Measurements from ENCODE around the gene ASPSCR1.

The ASPSCR1 gene, protein sequence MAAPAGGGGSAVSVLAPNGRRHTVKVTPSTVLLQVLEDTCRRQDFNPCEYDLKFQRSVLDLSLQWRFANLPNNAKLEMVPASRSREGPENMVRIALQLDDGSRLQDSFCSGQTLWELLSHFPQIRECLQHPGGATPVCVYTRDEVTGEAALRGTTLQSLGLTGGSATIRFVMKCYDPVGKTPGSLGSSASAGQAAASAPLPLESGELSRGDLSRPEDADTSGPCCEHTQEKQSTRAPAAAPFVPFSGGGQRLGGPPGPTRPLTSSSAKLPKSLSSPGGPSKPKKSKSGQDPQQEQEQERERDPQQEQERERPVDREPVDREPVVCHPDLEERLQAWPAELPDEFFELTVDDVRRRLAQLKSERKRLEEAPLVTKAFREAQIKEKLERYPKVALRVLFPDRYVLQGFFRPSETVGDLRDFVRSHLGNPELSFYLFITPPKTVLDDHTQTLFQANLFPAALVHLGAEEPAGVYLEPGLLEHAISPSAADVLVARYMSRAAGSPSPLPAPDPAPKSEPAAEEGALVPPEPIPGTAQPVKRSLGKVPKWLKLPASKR

DNA sequence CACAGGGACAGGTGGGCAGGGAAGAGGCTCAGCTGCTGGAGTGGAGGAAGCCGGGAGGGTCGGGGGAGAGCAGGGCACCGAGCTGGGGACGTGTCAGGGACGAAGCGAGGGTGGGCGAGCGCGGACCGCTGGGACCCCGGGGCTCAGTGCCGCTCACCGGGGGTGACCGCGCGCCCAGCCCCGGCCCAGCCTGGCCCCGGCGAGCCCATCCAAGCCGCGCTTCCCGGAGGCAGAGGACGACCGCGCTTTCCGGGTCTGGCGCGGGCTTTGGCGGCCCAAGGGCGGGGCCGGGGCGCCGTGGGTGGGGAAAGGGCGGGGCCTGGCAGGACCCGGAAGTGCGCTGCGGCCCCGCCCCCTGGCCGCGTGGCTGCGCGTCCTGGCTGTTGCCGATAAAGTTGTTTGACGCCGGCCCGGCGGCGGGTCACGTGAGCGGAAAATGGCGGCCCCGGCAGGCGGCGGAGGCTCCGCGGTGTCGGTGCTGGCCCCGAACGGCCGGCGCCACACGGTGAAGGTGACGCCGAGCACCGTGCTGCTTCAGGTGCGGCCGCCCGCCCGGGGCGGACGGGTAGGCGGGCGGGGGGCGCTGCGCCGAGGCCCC is at the start of gene ASPSCR1:
Gene ASPSCR1 (plus strand): TSS at position 419 of the 598 bp plus-strand sequence. CDS start 18 bp downstream, at position 437.
- FAIRE-seq = no peak
- no peak for DNase-seq (ENCODE audit: insufficient read length, low spot score)
- TF ChIP-seq, protein P1, sequence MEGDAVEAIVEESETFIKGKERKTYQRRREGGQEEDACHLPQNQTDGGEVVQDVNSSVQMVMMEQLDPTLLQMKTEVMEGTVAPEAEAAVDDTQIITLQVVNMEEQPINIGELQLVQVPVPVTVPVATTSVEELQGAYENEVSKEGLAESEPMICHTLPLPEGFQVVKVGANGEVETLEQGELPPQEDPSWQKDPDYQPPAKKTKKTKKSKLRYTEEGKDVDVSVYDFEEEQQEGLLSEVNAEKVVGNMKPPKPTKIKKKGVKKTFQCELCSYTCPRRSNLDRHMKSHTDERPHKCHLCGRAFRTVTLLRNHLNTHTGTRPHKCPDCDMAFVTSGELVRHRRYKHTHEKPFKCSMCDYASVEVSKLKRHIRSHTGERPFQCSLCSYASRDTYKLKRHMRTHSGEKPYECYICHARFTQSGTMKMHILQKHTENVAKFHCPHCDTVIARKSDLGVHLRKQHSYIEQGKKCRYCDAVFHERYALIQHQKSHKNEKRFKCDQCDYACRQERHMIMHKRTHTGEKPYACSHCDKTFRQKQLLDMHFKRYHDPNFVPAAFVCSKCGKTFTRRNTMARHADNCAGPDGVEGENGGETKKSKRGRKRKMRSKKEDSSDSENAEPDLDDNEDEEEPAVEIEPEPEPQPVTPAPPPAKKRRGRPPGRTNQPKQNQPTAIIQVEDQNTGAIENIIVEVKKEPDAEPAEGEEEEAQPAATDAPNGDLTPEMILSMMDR (IDR thresholded peaks at IDR 0.05; ENCODE audit: insufficient read depth, missing control alignments) = no peak

DNA sequence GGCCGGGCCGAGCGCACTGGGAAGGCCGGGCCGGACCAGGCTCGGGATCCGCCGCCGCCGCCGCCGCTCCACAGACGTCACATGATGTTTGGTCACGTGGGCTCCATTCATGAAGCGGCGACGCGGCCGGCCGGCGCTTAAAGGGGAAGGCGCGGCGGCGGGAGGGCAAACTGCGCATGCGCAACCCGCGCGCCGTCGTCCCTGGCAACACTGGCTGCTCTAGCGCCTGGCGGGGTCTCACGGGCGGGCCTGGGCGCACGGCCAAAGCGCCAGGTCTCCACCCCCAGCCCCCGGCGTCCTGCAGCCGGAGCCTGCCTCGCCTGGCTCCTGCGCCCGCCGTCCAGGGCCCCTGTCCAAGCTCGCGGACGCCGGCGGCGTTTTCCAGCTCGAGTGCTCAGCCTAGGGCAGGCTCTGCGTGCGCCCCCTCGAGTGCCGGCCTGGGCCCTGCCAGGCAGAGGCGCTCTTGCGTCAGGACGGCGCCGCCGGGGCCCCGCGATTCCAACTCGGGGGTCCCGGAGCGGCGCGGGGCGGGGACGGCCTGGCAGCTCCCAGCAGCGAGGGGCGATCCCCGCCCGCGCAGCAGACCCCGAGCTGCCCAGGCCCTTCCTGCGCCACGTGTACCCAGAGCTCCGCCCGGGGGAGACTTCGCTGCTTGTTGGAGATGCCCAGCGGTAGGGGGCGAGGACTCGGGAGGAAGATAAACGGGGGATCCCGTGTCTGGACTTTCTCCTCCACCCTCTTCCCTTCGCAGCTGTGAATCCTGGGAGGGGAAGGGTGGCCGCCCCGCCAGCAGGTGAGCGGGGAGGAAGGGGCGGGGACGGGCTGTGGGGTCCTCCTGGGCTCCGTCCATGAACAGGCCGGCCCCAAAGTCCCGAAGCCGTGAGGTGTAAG is 49.5 kb upstream of the ASPSCR1 start, which contains the start of gene MAFG:
Gene MAFG (minus strand): TSS at position 83 of the 891 bp plus-strand sequence. CDS start 4,550 bp downstream, outside the sequence.
- DNase-seq (ENCODE audit: insufficient read length, low spot score) (peak; percentile 98), FAIRE-seq (no peak)
- TF ChIP-seq, protein P1 (IDR thresholded peaks at IDR 0.05; ENCODE audit: insufficient read depth, missing control alignments) = peak; percentile 33

DNA sequence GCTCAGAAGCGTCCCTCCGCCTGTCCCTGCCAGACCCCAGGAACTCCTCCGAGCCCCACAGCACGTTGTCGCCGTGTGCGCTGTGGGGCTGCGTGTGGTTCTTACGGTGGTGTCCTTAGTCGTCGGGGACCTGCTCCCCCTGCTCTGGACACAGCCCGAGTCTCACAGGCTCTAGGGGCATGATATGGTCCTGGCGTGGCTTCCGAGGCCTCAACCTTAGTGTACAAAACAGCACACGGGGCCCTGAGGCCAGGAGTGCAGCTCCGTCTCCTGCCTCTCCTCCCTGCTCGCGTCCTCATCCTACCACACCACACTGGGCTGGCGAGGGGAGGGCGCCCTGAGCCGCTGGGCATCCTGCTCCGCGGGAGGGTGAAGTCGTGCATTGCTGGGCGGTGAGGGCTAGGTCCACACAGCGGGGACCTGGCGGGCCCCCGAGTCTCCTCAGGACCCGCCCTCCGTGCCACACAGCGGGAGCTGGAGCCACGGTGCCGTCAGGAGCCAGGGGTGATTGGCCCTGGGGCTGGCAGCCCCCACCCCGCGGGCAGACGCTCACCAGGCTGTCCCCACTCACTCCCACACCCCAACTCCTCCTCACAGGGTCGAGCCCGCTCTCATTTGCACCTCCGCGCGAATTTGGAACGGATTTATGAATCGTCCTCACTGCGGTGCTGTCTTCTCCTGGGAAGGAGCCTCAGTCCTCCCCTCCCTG is 48.7 kb upstream of the ASPSCR1 start:
- DNase-seq (ENCODE audit: insufficient read length, low spot score) (no peak), FAIRE-seq (no peak)

DNA sequence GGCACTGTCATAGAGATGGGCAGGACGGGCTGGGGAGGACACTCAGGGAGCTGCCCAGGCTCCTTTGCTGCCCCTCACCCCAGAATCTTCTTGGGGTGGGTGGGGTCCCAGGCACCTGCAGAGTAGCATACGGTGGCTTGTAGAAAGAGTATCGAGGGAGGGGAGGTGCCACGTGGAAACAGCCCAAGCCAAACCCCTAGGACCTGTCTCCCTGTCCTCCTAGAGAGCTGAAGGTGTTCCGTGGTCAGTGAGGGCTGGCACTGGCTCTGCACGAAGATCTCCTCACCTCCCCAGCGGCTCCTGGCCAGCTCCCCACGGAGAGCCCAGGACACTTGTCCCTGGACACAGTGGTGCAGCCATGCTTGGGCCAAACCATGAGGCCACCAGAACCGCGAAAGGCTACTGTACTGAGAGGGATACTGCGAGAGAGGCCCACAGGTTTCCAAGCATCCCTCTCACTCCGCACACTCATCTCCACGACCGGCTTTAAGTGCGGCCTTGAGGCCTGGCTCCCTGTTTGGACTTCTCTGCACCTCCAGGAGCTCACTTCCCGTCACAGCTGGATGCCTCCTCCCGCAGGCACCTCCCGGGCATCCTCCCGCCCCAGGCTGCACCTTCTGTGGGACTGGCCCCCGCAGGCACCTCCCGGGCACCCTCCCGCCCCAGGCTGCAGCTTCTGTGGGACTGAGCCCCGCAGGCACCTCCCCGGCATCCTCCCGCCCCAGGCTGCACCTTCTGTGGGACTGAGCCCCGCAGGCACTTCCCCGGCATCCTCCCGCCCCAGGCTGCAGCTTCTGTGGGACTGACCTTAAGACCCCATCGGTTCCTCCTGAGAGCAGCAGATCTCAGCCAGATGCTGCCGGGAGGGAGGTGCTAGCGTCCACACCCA is 47.9 kb upstream of the ASPSCR1 start:
- TF ChIP-seq, protein P1 (IDR thresholded peaks at IDR 0.05; ENCODE audit: insufficient read depth, missing control alignments) = no peak
- no peak for FAIRE-seq
- DNase-seq (ENCODE audit: insufficient read length, low spot score) = no peak

More for the DNA sequence above, 48.7 kb upstream of the ASPSCR1 start:
- TF ChIP-seq, protein P1 (IDR thresholded peaks at IDR 0.05; ENCODE audit: insufficient read depth, missing control alignments) = no peak

DNA sequence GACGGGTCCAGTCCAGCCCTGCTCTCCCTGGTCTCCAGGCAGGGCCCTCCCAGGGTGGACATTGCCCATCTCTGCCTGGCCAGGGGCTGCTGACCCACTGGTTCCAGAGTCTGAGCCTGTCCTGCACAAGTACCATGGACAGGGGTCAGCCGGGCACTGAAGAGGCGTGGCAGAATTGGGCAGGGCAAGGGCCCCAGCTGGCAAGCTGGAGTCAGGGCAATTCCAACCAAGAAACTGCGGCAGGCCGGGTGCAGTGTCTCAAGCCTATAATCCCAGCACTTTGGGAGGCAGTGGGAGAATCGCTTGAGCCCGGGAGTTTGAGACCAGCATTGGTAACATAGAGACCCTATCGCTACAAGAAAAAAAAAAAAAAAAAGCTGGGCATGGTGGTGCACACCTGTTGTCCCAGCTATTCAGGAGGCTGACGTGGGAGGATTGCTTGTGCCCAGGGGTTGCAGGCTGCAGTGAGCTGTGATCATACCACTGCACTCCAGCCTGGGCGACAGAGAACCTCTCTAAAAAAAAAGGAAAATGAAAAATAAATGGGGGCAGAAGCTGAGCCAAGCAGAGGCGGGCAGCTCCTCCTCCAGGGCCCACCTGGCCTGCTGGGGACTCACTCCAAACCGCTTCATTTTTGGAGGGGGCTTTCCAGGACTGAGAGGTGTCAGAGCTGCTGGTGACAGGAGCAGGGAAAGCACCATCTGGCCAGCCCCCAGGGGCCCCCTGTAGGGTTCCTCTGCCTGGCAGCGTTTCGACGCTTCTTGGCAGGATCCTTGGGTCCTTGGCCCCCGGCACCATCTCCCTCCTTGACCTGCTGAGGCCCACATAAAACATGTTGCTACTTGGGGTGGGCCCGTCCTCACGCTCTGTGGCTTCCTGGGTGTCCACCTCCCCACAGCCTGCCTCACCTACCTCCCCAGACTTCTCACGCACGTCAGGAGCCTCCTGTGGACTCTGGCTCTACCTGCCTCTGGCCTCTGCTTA is 47.0 kb upstream of the ASPSCR1 start:
- no peak for FAIRE-seq
- DNase-seq (ENCODE audit: insufficient read length, low spot score) = no peak
- TF ChIP-seq, protein P1 (IDR thresholded peaks at IDR 0.05; ENCODE audit: insufficient read depth, missing control alignments) = no peak
